ENCODE data around the gene CA10. TPM values are rescaled to one million over a fixed set of nuclear protein-coding genes. Genes with fewer than 3 reads are reported as not detected.

CA10 gene
- total and polyA plus RNA-seq, 8 donors: 0.09 to 2.0 (median 0.27) TPM; not detected in 4

DNA sequence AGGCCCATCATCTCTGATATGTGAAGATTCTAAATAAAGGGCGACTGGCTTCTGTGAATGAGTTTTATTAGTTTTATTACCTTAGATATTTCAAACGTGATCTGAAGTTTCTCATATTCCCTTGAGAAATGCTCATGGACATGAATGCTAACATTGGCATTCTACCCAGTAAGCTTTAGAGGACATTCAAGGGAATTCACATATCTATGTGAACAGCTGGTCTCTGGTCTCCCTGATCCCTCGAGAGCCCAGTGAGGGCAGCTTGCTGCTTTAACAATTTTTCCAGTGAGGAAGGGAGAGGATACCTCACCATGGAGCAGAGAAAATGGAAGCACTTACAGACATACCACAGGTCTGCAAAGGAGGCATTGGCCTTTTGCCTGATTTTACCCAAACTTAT lies 312.7 kb downstream of the CA10 start:
- TF ChIP-seq, protein P1, sequence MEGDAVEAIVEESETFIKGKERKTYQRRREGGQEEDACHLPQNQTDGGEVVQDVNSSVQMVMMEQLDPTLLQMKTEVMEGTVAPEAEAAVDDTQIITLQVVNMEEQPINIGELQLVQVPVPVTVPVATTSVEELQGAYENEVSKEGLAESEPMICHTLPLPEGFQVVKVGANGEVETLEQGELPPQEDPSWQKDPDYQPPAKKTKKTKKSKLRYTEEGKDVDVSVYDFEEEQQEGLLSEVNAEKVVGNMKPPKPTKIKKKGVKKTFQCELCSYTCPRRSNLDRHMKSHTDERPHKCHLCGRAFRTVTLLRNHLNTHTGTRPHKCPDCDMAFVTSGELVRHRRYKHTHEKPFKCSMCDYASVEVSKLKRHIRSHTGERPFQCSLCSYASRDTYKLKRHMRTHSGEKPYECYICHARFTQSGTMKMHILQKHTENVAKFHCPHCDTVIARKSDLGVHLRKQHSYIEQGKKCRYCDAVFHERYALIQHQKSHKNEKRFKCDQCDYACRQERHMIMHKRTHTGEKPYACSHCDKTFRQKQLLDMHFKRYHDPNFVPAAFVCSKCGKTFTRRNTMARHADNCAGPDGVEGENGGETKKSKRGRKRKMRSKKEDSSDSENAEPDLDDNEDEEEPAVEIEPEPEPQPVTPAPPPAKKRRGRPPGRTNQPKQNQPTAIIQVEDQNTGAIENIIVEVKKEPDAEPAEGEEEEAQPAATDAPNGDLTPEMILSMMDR (IDR thresholded peaks at IDR 0.05): no peak
- DNase-seq (no peak), ATAC-seq (no peak), FAIRE-seq (no peak)
- 46 to 49% methylated on average over 3 of the region's 3 CpGs for WGBS, 2 donors
- H3K36me3 ChIP-seq: no peaks in the 10 kb centered on the region
- no peak overlapping the region for H3K27ac ChIP-seq
- no peaks in the 10 kb centered on the region for H3K4me1 ChIP-seq
- intact Hi-C loops (cut with DNase I): no loop called here
- no peak overlapping the region for H3K4me3 ChIP-seq
- no peaks in the 10 kb centered on the region for H3K9me3 ChIP-seq
- peaks cover 0 to 3% (median 0%) of the 10 kb centered on the region in 4 donors for H3K27me3 ChIP-seq

DNA sequence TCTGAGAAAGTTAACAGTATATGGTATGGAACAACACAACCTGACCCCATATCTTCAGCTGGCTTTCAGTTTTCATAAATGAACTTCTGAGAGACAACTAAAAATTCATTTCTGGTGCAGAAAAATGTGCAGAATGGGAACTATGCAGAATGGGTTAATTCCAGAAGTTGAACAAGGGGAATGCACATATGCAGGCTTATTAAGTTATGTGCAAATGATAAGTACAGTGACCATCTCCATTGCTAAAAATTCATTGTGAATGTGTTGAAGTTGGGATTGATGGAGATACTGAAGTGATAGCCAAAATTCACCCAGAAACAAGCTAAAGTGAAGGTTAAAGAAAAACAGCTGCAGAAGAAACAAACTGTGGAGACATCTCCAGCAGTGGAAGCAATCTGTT lies 315.8 kb downstream of the CA10 start:
- intact Hi-C loops (cut with DNase I): no loop called here
- FAIRE-seq: no peak
- H3K4me1 ChIP-seq: no peaks in the 10 kb centered on the region
- no peak for ATAC-seq
- DNase-seq: no peak
- no peak overlapping the region for H3K4me3 ChIP-seq
- H3K27me3 ChIP-seq: peaks cover 0 to 3% (median 0%) of the 10 kb centered on the region in 4 donors
- H3K27ac ChIP-seq: no peak overlapping the region
- no peaks in the 10 kb centered on the region for H3K36me3 ChIP-seq
- TF ChIP-seq, protein P1 (IDR thresholded peaks at IDR 0.05): no peak
- no peaks in the 10 kb centered on the region for H3K9me3 ChIP-seq

DNA sequence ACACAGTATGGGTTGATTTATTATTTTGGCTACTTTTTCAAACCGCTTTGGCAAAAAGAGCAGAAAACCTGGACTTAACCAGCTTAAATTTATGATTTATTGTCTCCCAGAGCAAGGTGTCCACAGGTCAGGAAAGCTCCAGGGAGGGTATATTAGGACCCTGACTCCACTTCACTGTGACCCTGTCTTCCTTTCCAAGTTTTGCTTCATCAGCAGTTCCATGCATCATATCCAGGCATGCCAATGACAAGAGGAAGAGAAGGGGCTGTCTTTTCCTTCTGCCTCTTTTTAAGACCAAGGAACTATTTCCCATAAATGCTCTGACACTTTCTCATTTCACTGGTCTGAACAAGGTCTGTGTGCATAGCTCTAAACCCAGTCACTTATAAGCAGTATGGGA lies 316.8 kb downstream of the CA10 start:
- intact Hi-C loops (cut with DNase I): no loop called here
- WGBS, 2 donors: 79 to 90% methylated on average over 1 of the region's 1 CpG

DNA sequence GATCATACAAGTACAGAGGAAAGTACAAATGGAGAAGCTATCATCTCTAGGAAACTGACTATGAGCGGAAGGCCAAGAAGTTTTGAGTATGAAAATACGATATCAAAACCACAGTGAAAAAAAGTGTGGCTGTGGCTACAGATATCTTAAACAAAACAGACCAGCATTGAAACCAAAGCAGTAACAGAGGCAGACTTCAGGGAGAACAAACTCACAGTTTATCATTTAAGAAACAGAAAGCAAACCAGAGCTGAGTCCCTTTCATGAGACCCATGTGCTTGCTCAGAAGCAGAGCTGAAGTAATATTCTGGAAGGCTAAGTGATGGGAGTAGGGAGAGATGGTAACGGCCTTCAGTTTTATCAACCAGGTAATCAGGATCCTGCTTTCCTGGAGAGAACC lies 317.8 kb downstream of the CA10 start:
- 82 to 83% methylated on average over 3 of the region's 3 CpGs for WGBS, 2 donors
- peaks cover 0 to 3% (median 0%) of the 10 kb centered on the region in 4 donors for H3K27me3 ChIP-seq
- no peak overlapping the region for H3K4me3 ChIP-seq
- FAIRE-seq: no peak
- no peaks in the 10 kb centered on the region for H3K4me1 ChIP-seq
- H3K27ac ChIP-seq: no peak overlapping the region
- no peak for DNase-seq
- intact Hi-C loops (cut with DNase I): no loop called here
- no peak for ATAC-seq
- no peaks in the 10 kb centered on the region for H3K9me3 ChIP-seq
- no peaks in the 10 kb centered on the region for H3K36me3 ChIP-seq
- TF ChIP-seq, protein P1 (IDR thresholded peaks at IDR 0.05): no peak

More for the DNA sequence above, 316.8 kb downstream of the CA10 start:
- H3K27me3 ChIP-seq: peaks cover 0 to 3% (median 0%) of the 10 kb centered on the region in 4 donors
- DNase-seq: no peak
- no peaks in the 10 kb centered on the region for H3K36me3 ChIP-seq
- TF ChIP-seq, protein P1 (IDR thresholded peaks at IDR 0.05): no peak
- ATAC-seq: no peak
- H3K27ac ChIP-seq: no peak overlapping the region
- H3K4me1 ChIP-seq: no peaks in the 10 kb centered on the region
- H3K4me3 ChIP-seq: no peak overlapping the region
- FAIRE-seq: no peak
- no peaks in the 10 kb centered on the region for H3K9me3 ChIP-seq

DNA sequence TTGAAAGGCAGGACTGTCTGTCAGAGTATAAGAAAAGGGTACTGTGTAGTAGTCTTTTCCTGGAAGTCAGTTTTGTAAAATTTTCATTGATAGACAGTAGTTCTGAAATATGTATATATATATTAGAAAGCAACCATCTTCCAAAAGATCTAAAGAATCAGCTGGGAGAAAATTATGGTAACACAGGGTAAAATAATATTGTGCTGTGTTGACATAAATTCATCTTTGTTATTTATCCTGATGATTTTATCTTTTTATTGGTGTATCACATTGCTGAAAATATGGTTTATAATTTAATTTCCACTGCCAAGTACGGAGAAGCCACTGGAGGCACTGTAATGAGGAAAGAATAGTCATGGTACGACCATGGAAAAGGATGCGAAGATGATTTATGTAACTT lies 324.9 kb downstream of the CA10 start:
- H3K36me3 ChIP-seq: no peaks in the 10 kb centered on the region
- FAIRE-seq: no peak
- H3K9me3 ChIP-seq: no peaks in the 10 kb centered on the region
- WGBS, 2 donors: 83 to 84% methylated on average over 3 of the region's 3 CpGs
- DNase-seq: no peak
- H3K27me3 ChIP-seq: no peaks in the 10 kb centered on the region
- H3K4me3 ChIP-seq: no peak overlapping the region
- H3K27ac ChIP-seq: no peak overlapping the region
- intact Hi-C loops (cut with DNase I): no loop called here
- H3K4me1 ChIP-seq: no peaks in the 10 kb centered on the region
- TF ChIP-seq, protein P1 (IDR thresholded peaks at IDR 0.05): no peak
- no peak for ATAC-seq
